Retina (tissue), 1 donor: Measurements from ENCODE around the gene SEC14L1.
"Not testable (repeated sequence)": the region's sequence is repeated elsewhere in the genome, so short reads cannot be mapped to it uniquely, and the experiment has no call there.

Experiments used
- DNase-seq: peaks from one replicate; pipeline ENCODE4 v3.0.0-alpha.2; 2016

SEC14L1 gene

GRCh38 chr17:77117415-77117814, 23.4 kb upstream of the SEC14L1 start:
- DNase-seq = no peak

- peak; percentile 56 for DNase-seq
Measured at GRCh38 chr17:77118251-77118928, 22.4 kb upstream of the SEC14L1 start.

GRCh38 chr17:77119668-77120301, 21.0 kb upstream of the SEC14L1 start:
- no peak for DNase-seq

- no peak for DNase-seq
Measured at GRCh38 chr17:77120868-77121267, 19.9 kb upstream of the SEC14L1 start.

- no peak for DNase-seq
Measured at GRCh38 chr17:77124192-77124889, 16.4 kb upstream of the SEC14L1 start.

- DNase-seq = no peak
Measured at GRCh38 chr17:77125432-77125901, 15.3 kb upstream of the SEC14L1 start.

- DNase-seq = no peak
Measured at GRCh38 chr17:77126519-77126918, 14.2 kb upstream of the SEC14L1 start.

GRCh38 chr17:77127735-77128361, 12.9 kb upstream of the SEC14L1 start:
- no peak for DNase-seq

GRCh38 chr17:77128896-77129567, 11.7 kb upstream of the SEC14L1 start:
- DNase-seq = no peak

- no peak for DNase-seq
Measured at GRCh38 chr17:77129568-77130301, 11.0 kb upstream of the SEC14L1 start.

- DNase-seq = no peak
Measured at GRCh38 chr17:77130525-77130924, 10.2 kb upstream of the SEC14L1 start.

GRCh38 chr17:77131904-77132303, 8.9 kb upstream of the SEC14L1 start:
- DNase-seq = no peak

- DNase-seq = no peak
Measured at GRCh38 chr17:77132411-77133086, 8.2 kb upstream of the SEC14L1 start.

- no peak for DNase-seq
Measured at GRCh38 chr17:77133087-77133638, 7.6 kb upstream of the SEC14L1 start.

GRCh38 chr17:77136420-77136767, 4.4 kb upstream of the SEC14L1 start:
- DNase-seq = no peak

GRCh38 chr17:77137111-77137510, 3.7 kb upstream of the SEC14L1 start:
- no peak for DNase-seq

GRCh38 chr17:77137886-77138285, 2.9 kb upstream of the SEC14L1 start:
- not testable (repeated sequence) for DNase-seq

- DNase-seq = peak; percentile 99
Measured at GRCh38 chr17:77140166-77140877, 447 bp upstream of the SEC14L1 start.

GRCh38 chr17:77141846-77142449, 1.2 kb downstream of the SEC14L1 start:
- DNase-seq = no peak

GRCh38 chr17:77142689-77143088, 1.9 kb downstream of the SEC14L1 start:
- DNase-seq = no peak
